ENCODE results near the gene MYO7A.

The MYO7A gene

DNA sequence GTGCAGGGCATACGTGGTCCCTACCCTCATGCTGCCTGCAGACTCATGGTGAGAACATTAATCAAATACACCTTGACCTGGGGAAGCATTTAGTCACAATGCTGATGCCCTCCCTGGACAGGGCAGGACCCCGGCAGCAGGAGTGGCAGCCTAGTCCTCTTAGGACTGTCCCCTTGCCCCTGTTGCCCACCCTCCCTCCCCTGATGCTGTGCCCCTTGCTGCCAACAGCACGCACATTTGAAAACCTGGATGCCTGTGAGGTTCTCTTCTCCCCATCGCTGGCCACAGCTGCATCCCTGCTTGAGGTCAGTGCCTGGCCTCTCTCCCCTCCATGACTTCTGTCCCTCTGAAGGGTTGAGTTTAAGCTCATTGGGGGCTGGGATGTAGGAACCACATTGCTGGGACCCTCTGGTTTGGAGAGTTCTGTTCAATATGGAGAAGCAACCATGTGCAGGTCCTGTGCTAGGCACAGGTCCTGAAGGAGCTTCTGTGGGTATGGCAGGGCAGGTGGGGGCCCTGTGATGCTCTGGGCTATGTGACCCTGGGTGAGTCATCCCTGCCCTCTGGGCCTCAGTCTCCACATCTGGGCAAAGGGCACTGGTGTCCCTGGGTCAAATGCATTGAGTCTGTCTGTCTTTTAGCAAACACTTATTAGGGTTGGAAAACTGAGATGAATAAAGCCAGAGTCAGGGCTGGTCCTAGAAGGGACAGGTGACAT is 31.3 kb downstream of the MYO7A start:
- Histone ChIP-seq H3K4me1 (ENCODE audit: control insufficient read depth in 2 of 2, insufficient read depth in 2 of 2, low read length in 2 of 2) (no peaks in the 10 kb centered on the region), H3K4me3 (ENCODE audit: low read length in 2 of 2) (no peak overlapping the region), H3K9me3 (ENCODE audit: control insufficient read depth in 2 of 2, low read length in 2 of 2) (no peaks in the 10 kb centered on the region), H3K36me3 (ENCODE audit: control insufficient read depth in 2 of 2, insufficient read depth in 2 of 2, low read length in 2 of 2) (no peaks in the 10 kb centered on the region), H3K9ac (ENCODE audit: low read depth in 1 of 2, low read length in 2 of 2) (no peak overlapping the region), H3K27me3 (ENCODE audit: control insufficient read depth in 2 of 2, insufficient read depth in 2 of 2, low read length in 2 of 2) (no peaks in the 10 kb centered on the region), H3K27ac (ENCODE audit: low read depth in 2 of 2, low read length in 2 of 2) (no peak overlapping the region)

GRCh38 chr11:77159937-77160495 is 32.0 kb downstream of the MYO7A start:
- H3K4me3 ChIP-seq (ENCODE audit: low read length in 2 of 2) = no peak overlapping the region
- H3K4me1 ChIP-seq (ENCODE audit: control insufficient read depth in 2 of 2, insufficient read depth in 2 of 2, low read length in 2 of 2) = no peaks in the 10 kb centered on the region
- H3K27me3 ChIP-seq (ENCODE audit: control insufficient read depth in 2 of 2, insufficient read depth in 2 of 2, low read length in 2 of 2) = no peaks in the 10 kb centered on the region
- no peak overlapping the region for H3K9ac ChIP-seq (ENCODE audit: low read depth in 1 of 2, low read length in 2 of 2)
- no peaks in the 10 kb centered on the region for H3K36me3 ChIP-seq (ENCODE audit: control insufficient read depth in 2 of 2, insufficient read depth in 2 of 2, low read length in 2 of 2)
- no peak overlapping the region for H3K27ac ChIP-seq (ENCODE audit: low read depth in 2 of 2, low read length in 2 of 2)
- no peaks in the 10 kb centered on the region for H3K9me3 ChIP-seq (ENCODE audit: control insufficient read depth in 2 of 2, low read length in 2 of 2)

DNA sequence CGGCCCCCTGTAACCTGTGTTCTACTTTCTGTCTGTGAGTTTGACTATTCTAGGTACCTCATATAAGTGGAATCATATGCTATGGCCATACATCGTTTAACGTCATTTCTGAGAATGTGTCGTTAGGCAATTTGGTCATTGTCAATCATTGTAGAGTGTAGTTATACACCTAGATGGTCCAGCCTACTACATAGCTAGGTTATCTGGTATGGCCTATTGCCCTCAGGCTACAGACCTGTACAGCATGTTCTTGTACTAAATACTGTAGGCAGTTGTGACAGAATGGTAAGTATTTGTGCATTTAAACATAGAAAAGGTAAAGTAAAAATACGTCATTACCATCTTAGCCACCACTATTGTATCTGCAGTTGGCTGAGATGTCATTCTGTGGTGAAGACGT is 35.2 kb downstream of the MYO7A start:
- Histone ChIP-seq H3K27ac (ENCODE audit: low read depth in 2 of 2, low read length in 2 of 2) (no peak overlapping the region), H3K36me3 (ENCODE audit: control insufficient read depth in 2 of 2, insufficient read depth in 2 of 2, low read length in 2 of 2) (no peaks in the 10 kb centered on the region)

DNA sequence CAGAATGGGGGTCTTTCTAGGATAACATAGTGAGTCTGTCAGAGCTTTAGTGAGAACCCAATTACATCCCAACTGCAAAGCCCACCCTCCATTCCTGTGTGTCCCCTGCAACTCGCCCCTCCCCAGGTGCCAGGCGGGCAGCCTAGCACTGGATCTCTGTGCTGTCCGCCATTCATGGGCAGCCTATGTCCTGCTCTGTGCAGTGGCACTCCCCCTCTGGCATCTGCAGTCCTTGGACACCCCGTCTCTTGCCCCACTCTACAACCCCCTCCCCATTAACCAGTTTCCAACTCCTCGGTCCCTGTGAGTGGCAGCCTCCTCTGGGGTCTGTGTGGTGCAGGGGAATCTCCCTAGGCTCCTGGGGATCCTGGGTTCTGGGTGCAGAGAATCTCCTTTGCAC is 37.0 kb downstream of the MYO7A start:
- H3K27ac ChIP-seq (ENCODE audit: low read depth in 2 of 2, low read length in 2 of 2) = no peak overlapping the region
- H3K36me3 ChIP-seq (ENCODE audit: control insufficient read depth in 2 of 2, insufficient read depth in 2 of 2, low read length in 2 of 2) = no peaks in the 10 kb centered on the region
- no peak overlapping the region for H3K4me3 ChIP-seq (ENCODE audit: low read length in 2 of 2)
- H3K27me3 ChIP-seq (ENCODE audit: control insufficient read depth in 2 of 2, insufficient read depth in 2 of 2, low read length in 2 of 2) = no peaks in the 10 kb centered on the region
- H3K9ac ChIP-seq (ENCODE audit: low read depth in 1 of 2, low read length in 2 of 2) = no peak overlapping the region
- no peaks in the 10 kb centered on the region for H3K4me1 ChIP-seq (ENCODE audit: control insufficient read depth in 2 of 2, insufficient read depth in 2 of 2, low read length in 2 of 2)
- H3K9me3 ChIP-seq (ENCODE audit: control insufficient read depth in 2 of 2, low read length in 2 of 2) = no peaks in the 10 kb centered on the region

More for the DNA sequence above, 35.2 kb downstream of the MYO7A start:
- no peak overlapping the region for H3K4me3 ChIP-seq (ENCODE audit: low read length in 2 of 2)
- no peaks in the 10 kb centered on the region for H3K4me1 ChIP-seq (ENCODE audit: control insufficient read depth in 2 of 2, insufficient read depth in 2 of 2, low read length in 2 of 2)
- no peak overlapping the region for H3K9ac ChIP-seq (ENCODE audit: low read depth in 1 of 2, low read length in 2 of 2)
- no peaks in the 10 kb centered on the region for H3K9me3 ChIP-seq (ENCODE audit: control insufficient read depth in 2 of 2, low read length in 2 of 2)
- no peaks in the 10 kb centered on the region for H3K27me3 ChIP-seq (ENCODE audit: control insufficient read depth in 2 of 2, insufficient read depth in 2 of 2, low read length in 2 of 2)

DNA sequence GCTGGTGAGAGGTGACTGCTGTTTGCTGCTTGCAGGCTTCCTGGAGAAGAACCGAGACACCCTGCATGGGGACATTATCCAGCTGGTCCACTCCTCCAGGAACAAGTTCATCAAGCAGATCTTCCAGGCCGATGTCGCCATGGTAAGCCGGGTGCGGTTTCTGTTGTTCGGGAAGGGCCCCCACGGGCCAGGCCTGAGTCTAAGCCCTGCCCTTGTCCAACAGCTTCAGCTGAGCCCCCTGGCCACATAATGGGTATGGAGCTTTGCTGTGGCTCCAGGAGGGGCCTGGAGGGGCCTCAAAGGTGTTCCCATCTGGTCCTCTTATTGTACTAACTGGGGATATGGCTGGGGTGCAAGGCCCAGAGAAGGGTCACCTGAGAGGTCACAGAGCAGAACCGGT is 38.0 kb downstream of the MYO7A start:
- Histone ChIP-seq H3K4me1 (ENCODE audit: control insufficient read depth in 2 of 2, insufficient read depth in 2 of 2, low read length in 2 of 2) (no peaks in the 10 kb centered on the region), H3K9me3 (ENCODE audit: control insufficient read depth in 2 of 2, low read length in 2 of 2) (no peaks in the 10 kb centered on the region), H3K36me3 (ENCODE audit: control insufficient read depth in 2 of 2, insufficient read depth in 2 of 2, low read length in 2 of 2) (no peaks in the 10 kb centered on the region), H3K4me3 (ENCODE audit: low read length in 2 of 2) (no peak overlapping the region), H3K27me3 (ENCODE audit: control insufficient read depth in 2 of 2, insufficient read depth in 2 of 2, low read length in 2 of 2) (no peaks in the 10 kb centered on the region), H3K9ac (ENCODE audit: low read depth in 1 of 2, low read length in 2 of 2) (no peak overlapping the region), H3K27ac (ENCODE audit: low read depth in 2 of 2, low read length in 2 of 2) (no peak overlapping the region)

DNA sequence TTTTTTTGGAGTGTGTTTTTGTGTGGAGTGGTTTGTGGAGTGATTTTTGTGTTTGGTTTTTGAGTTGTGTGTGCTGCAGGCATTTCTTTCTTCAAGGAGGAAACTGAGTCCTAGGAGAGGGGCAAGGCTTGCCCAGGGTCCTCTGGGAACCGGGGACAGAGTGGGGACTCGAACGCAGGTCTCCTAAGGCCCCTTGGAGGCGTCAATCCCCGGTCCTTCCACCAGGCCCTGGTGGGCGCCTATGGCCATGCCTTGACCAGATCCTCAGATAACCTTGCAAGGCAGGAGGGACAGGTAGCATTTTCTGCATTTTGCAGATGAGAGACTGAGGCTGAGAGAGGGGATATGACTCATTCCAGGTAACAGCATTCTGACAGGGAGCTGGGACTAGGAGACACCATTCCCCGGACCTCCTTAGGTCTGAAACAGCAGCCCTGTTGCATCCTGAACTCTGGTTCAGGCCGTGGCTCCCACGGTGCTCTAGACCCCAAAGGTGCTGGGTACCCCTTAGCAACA is 39.1 kb downstream of the MYO7A start:
- Histone ChIP-seq H3K4me1 (ENCODE audit: control insufficient read depth in 2 of 2, insufficient read depth in 2 of 2, low read length in 2 of 2) (no peaks in the 10 kb centered on the region), H3K9me3 (ENCODE audit: control insufficient read depth in 2 of 2, low read length in 2 of 2) (no peaks in the 10 kb centered on the region), H3K36me3 (ENCODE audit: control insufficient read depth in 2 of 2, insufficient read depth in 2 of 2, low read length in 2 of 2) (no peaks in the 10 kb centered on the region), H3K27me3 (ENCODE audit: control insufficient read depth in 2 of 2, insufficient read depth in 2 of 2, low read length in 2 of 2) (no peaks in the 10 kb centered on the region), H3K4me3 (ENCODE audit: low read length in 2 of 2) (no peak overlapping the region), H3K27ac (ENCODE audit: low read depth in 2 of 2, low read length in 2 of 2) (no peak overlapping the region), H3K9ac (ENCODE audit: low read depth in 1 of 2, low read length in 2 of 2) (no peak overlapping the region)

DNA sequence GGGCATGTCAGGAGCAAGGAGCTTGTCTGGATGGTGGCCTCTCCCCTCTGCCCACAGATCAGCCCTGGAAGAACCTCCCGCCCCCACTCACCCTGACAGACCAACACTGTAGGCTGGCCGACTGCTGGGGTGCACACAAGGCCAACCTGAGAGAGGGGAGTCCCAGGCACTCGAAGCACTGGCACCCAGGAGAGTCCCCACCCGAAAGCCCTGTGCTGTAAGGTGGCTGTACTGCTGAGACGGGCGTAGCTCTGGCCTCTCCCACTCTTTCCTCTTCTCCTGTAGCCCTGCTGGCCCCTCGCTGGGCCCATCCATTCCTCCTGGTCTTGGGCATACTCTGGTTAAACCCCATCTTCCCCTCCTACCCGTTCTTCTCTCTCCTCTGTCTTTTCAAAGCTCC is 39.7 kb downstream of the MYO7A start:
- H3K27ac ChIP-seq (ENCODE audit: low read depth in 2 of 2, low read length in 2 of 2) = no peak overlapping the region
- no peaks in the 10 kb centered on the region for H3K27me3 ChIP-seq (ENCODE audit: control insufficient read depth in 2 of 2, insufficient read depth in 2 of 2, low read length in 2 of 2)
- no peaks in the 10 kb centered on the region for H3K4me1 ChIP-seq (ENCODE audit: control insufficient read depth in 2 of 2, insufficient read depth in 2 of 2, low read length in 2 of 2)
- H3K9ac ChIP-seq (ENCODE audit: low read depth in 1 of 2, low read length in 2 of 2) = no peak overlapping the region
- H3K4me3 ChIP-seq (ENCODE audit: low read length in 2 of 2) = no peak overlapping the region
- H3K9me3 ChIP-seq (ENCODE audit: control insufficient read depth in 2 of 2, low read length in 2 of 2) = no peaks in the 10 kb centered on the region
- H3K36me3 ChIP-seq (ENCODE audit: control insufficient read depth in 2 of 2, insufficient read depth in 2 of 2, low read length in 2 of 2) = no peaks in the 10 kb centered on the region

DNA sequence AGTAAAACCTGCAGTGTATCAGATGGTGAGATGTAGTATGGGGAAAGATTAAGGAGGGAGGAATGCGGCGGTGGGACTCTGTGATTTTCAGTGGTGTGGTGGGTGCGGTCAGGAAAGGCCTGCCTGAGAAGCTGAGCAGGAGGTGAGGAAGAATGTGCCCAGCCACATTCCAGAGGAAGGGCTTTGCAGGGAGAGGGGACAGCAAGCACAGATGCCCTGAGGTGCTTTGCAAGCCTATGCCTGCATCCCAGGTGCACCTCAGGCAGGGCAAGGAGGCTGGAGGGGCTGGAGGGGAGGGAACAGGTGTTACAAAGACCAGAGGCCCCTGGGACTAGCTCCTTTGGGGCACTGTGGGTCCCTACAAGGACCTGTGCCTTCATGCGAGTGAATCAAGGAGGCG is 42.1 kb downstream of the MYO7A start:
- no peaks in the 10 kb centered on the region for H3K4me1 ChIP-seq (ENCODE audit: control insufficient read depth in 2 of 2, insufficient read depth in 2 of 2, low read length in 2 of 2)
- H3K27ac ChIP-seq (ENCODE audit: low read depth in 2 of 2, low read length in 2 of 2) = no peak overlapping the region
- H3K9ac ChIP-seq (ENCODE audit: low read depth in 1 of 2, low read length in 2 of 2) = no peak overlapping the region
- H3K27me3 ChIP-seq (ENCODE audit: control insufficient read depth in 2 of 2, insufficient read depth in 2 of 2, low read length in 2 of 2) = no peaks in the 10 kb centered on the region
- no peaks in the 10 kb centered on the region for H3K36me3 ChIP-seq (ENCODE audit: control insufficient read depth in 2 of 2, insufficient read depth in 2 of 2, low read length in 2 of 2)
- H3K9me3 ChIP-seq (ENCODE audit: control insufficient read depth in 2 of 2, low read length in 2 of 2) = no peaks in the 10 kb centered on the region
- H3K4me3 ChIP-seq (ENCODE audit: low read length in 2 of 2) = no peak overlapping the region

GRCh38 chr11:77171254-77171653 is 43.2 kb downstream of the MYO7A start:
- no peaks in the 10 kb centered on the region for H3K4me1 ChIP-seq (ENCODE audit: control insufficient read depth in 2 of 2, insufficient read depth in 2 of 2, low read length in 2 of 2)
- H3K27me3 ChIP-seq (ENCODE audit: control insufficient read depth in 2 of 2, insufficient read depth in 2 of 2, low read length in 2 of 2) = no peaks in the 10 kb centered on the region
- no peak overlapping the region for H3K4me3 ChIP-seq (ENCODE audit: low read length in 2 of 2)
- no peaks in the 10 kb centered on the region for H3K9me3 ChIP-seq (ENCODE audit: control insufficient read depth in 2 of 2, low read length in 2 of 2)
- no peak overlapping the region for H3K27ac ChIP-seq (ENCODE audit: low read depth in 2 of 2, low read length in 2 of 2)
- no peaks in the 10 kb centered on the region for H3K36me3 ChIP-seq (ENCODE audit: control insufficient read depth in 2 of 2, insufficient read depth in 2 of 2, low read length in 2 of 2)
- H3K9ac ChIP-seq (ENCODE audit: low read depth in 1 of 2, low read length in 2 of 2) = no peak overlapping the region

GRCh38 chr11:77171885-77172665 is 44.0 kb downstream of the MYO7A start:
- no peaks in the 10 kb centered on the region for H3K4me1 ChIP-seq (ENCODE audit: control insufficient read depth in 2 of 2, insufficient read depth in 2 of 2, low read length in 2 of 2)
- no peak overlapping the region for H3K27ac ChIP-seq (ENCODE audit: low read depth in 2 of 2, low read length in 2 of 2)
- no peaks in the 10 kb centered on the region for H3K9me3 ChIP-seq (ENCODE audit: control insufficient read depth in 2 of 2, low read length in 2 of 2)
- H3K9ac ChIP-seq (ENCODE audit: low read depth in 1 of 2, low read length in 2 of 2) = no peak overlapping the region
- no peaks in the 10 kb centered on the region for H3K36me3 ChIP-seq (ENCODE audit: control insufficient read depth in 2 of 2, insufficient read depth in 2 of 2, low read length in 2 of 2)
- H3K4me3 ChIP-seq (ENCODE audit: low read length in 2 of 2) = no peak overlapping the region
- no peaks in the 10 kb centered on the region for H3K27me3 ChIP-seq (ENCODE audit: control insufficient read depth in 2 of 2, insufficient read depth in 2 of 2, low read length in 2 of 2)
